Natural killer cell treated with Interleukin-12 subunit alpha and Interleukin-12 subunit beta and Interleukin-15 and Interleukin-18, amount 100 ng/mL, for 72 hours (primary cell): ENCODE results near the gene EXOSC5. TPM values are rescaled to one million over a fixed set of nuclear protein-coding genes. Genes with fewer than 3 reads are reported as not detected.
"Not testable (repeated sequence)": the region's sequence is repeated elsewhere in the genome, so short reads cannot be mapped to it uniquely, and the experiment has no call there.

ENCODE experiments used
- ATAC-seq, 2 donors: fragments of 150-1000 bp; cut with Tn5 transposase in 1 of 2; sonication (Bioruptor Pico), chemical (Tn5 transposase) in 1 of 2; 2 replicates each; pipeline ENCODE4 v1.10.0; 2021
- DNase-seq: peaks from one replicate; pipeline ENCODE4 v3.0.0; 2022; ENCODE audit warnings: low spot score
- H3K27ac Mint-ChIP-seq, 2 donors: 1 replicate in 1 of 2; 2 replicates in 1 of 2; pipeline ENCODE4 v1.8.0; 2022; ENCODE audit warnings: mixed read lengths in 2 of 2, mild to moderate bottlenecking in 1 of 2, moderate library complexity in 1 of 2
- H3K27me3 Mint-ChIP-seq, 2 donors: 1 replicate in 1 of 2; 2 replicates in 1 of 2; pipeline ENCODE4 v1.8.0; 2022; ENCODE audit warnings: mixed read lengths in 2 of 2
- H3K36me3 Mint-ChIP-seq: one replicate; pipeline ENCODE4 v1.8.0; 2022; ENCODE audit warnings: mixed read lengths
- H3K4me1 Mint-ChIP-seq, 2 donors: 1 replicate in 1 of 2; 2 replicates in 1 of 2; pipeline ENCODE4 v1.8.0; 2022; ENCODE audit warnings: low read depth in 2 of 2, mixed read lengths in 2 of 2, mild to moderate bottlenecking in 1 of 2
- H3K4me3 Mint-ChIP-seq: one replicate; pipeline ENCODE4 v1.8.0; 2022; ENCODE audit warnings: mixed read lengths
- H3K9me3 Mint-ChIP-seq: 2 replicates; pipeline ENCODE4 v1.8.0; 2022; ENCODE audit warnings: mixed read lengths
- total RNA-seq, 2 donors: library from RNA; stranded (reverse); gene quantifications; one replicate each; pipeline ENCODE4 v1.2.3, GENCODE V29; 2022

The EXOSC5 gene
- total RNA-seq, 2 donors from 2014 or later = 31.5 to 56.6 TPM

GRCh38 chr19:41351339-41352245 is 45.6 kb downstream of the EXOSC5 start:
- no peaks in the 10 kb centered on the region for H3K36me3 Mint-ChIP-seq
- no peaks in the 10 kb centered on the region for H3K27me3 Mint-ChIP-seq
- ATAC-seq (peak; percentile 77 to 80), DNase-seq (peak; percentile 94)
- peak overlapping the region; percentile 96 for H3K4me3 Mint-ChIP-seq
- peak overlapping the region; percentile 70 to 82 for H3K27ac Mint-ChIP-seq
- peaks cover 48 to 56% of the 10 kb centered on the region in 2 donors for H3K4me1 Mint-ChIP-seq
- H3K9me3 Mint-ChIP-seq = no peaks in the 10 kb centered on the region

- Mint-ChIP-seq H3K4me1 (peaks cover 46 to 51% of the 10 kb centered on the region in 2 donors), H3K4me3 (peak overlapping the region; percentile 96), H3K36me3 (no peaks in the 10 kb centered on the region), H3K27me3 (no peaks in the 10 kb centered on the region), H3K9me3 (no peaks in the 10 kb centered on the region), H3K27ac (peak overlapping the region; percentile 70 to 82)
- DNase-seq (no peak), ATAC-seq (no peak)
Observed at GRCh38 chr19:41350735-41351338, 46.3 kb downstream of the EXOSC5 start.

GRCh38 chr19:41346916-41347315 is 50.2 kb downstream of the EXOSC5 start:
- Mint-ChIP-seq H3K4me1 (peaks cover 47 to 50% of the 10 kb centered on the region in 2 donors), H3K27ac (peak overlapping the region in 1 of 2 donors; percentile 66)
- not testable (repeated sequence) for ATAC-seq, H3K36me3 Mint-ChIP-seq, DNase-seq, H3K27me3 Mint-ChIP-seq, H3K9me3 Mint-ChIP-seq, H3K4me3 Mint-ChIP-seq

- H3K9me3 Mint-ChIP-seq = no peaks in the 10 kb centered on the region
- ATAC-seq (no peak), DNase-seq (no peak)
- H3K4me3 Mint-ChIP-seq = no peak overlapping the region
- H3K36me3 Mint-ChIP-seq = peaks cover 5% of the 10 kb centered on the region
- H3K27me3 Mint-ChIP-seq = no peaks in the 10 kb centered on the region
- H3K27ac Mint-ChIP-seq = peak overlapping the region; percentile 61 to 88
- H3K4me1 Mint-ChIP-seq = peaks cover 33 to 37% of the 10 kb centered on the region in 2 donors
Observed at GRCh38 chr19:41344162-41344561, 53.0 kb downstream of the EXOSC5 start.

GRCh38 chr19:41341669-41342490 is 55.3 kb downstream of the EXOSC5 start:
- DNase-seq (no peak), ATAC-seq (peak in 1 of 2 donors; percentile 68)
- Mint-ChIP-seq H3K4me3 (peak overlapping the region; percentile 25), H3K27ac (peak overlapping the region; percentile 61 to 88), H3K36me3 (peaks cover 10% of the 10 kb centered on the region), H3K9me3 (no peaks in the 10 kb centered on the region), H3K27me3 (no peaks in the 10 kb centered on the region), H3K4me1 (peaks cover 27 to 33% of the 10 kb centered on the region in 2 donors)

- Mint-ChIP-seq H3K4me1 (peaks cover 34 to 35% of the 10 kb centered on the region in 2 donors), H3K36me3 (peaks cover 10% of the 10 kb centered on the region), H3K27ac (peak overlapping the region in 1 of 2 donors; percentile 81)
Observed at GRCh38 chr19:41339936-41340335, 57.2 kb downstream of the EXOSC5 start.

More at GRCh38 chr19:41339936-41340335, 57.2 kb downstream of the EXOSC5 start:
- no peak for ATAC-seq
- H3K4me3 Mint-ChIP-seq = no peak overlapping the region
- H3K9me3 Mint-ChIP-seq = no peaks in the 10 kb centered on the region
- no peak for DNase-seq
- H3K27me3 Mint-ChIP-seq = no peaks in the 10 kb centered on the region

Other genes with a start within 250 kb of the EXOSC5 start
- not detected for gene CYP2S1, start 204.1 kb downstream of the EXOSC5 start, total RNA-seq
- gene AXL, start 178.1 kb downstream of the EXOSC5 start, total RNA-seq = not detected
- 100 to 1,000 TPM; 248 to 319 TPM for gene HNRNPUL1, start 133.0 kb downstream of the EXOSC5 start, total RNA-seq
- 10 to 100 TPM; 52.5 to 56.2 TPM for gene CCDC97, start 87.2 kb downstream of the EXOSC5 start, total RNA-seq
- 100 to 1,000 TPM; 108 to 131 TPM for gene TGFB1, start 43.4 kb downstream of the EXOSC5 start, total RNA-seq
- 1 to 10 TPM; 4.9 to 9.3 TPM for gene B9D2, start 33.2 kb downstream of the EXOSC5 start, total RNA-seq
- 1 to 10 TPM; 4.7 to 6.7 TPM for gene TMEM91, start 20.8 kb downstream of the EXOSC5 start, total RNA-seq
- 10 to 100 TPM; 10.9 to 13.7 TPM for gene BCKDHA, start 459 bp upstream of the EXOSC5 start, total RNA-seq
- gene B3GNT8, start 30.0 kb upstream of the EXOSC5 start, total RNA-seq = 1 to 10 TPM in 1 of 2 donors, under 1 TPM in 1; 0.78 to 3.0 TPM
- 10 to 100 TPM; 58.3 to 58.7 TPM for gene DMAC2, start 42.6 kb upstream of the EXOSC5 start, total RNA-seq
- not detected for gene ERICH4, start 45.8 kb upstream of the EXOSC5 start, total RNA-seq
- gene CEACAM21, start 178.8 kb upstream of the EXOSC5 start, total RNA-seq = 10 to 100 TPM in 1 of 2 donors, 1 to 10 TPM in 1; 9.7 to 20.6 TPM
- not detected for gene CEACAM4, start 229.7 kb upstream of the EXOSC5 start, total RNA-seq